H1 (cell line): ENCODE results near the gene SMIM17.

Experiments used
- JUND ChIP-seq: IDR thresholded peaks from 2 replicates; pipeline ENCODE4 v1.6.1; 2011; ENCODE audit warnings: mild to moderate bottlenecking, improper control_type of control experiment, low read length
- PHF8 ChIP-seq: fragments of 200-600 bp; sonication (generic); conservative IDR thresholded peaks from 2 replicates; pipeline ENCODE4 v1.7.1; 2012; ENCODE audit warnings: low read depth, mild to moderate bottlenecking, inconsistent platforms, low read length, moderate library complexity
- TCF12 ChIP-seq: IDR thresholded peaks from 2 replicates; pipeline ENCODE4 v1.6.1; 2011; ENCODE audit warnings: low read depth, mild to moderate bottlenecking, low read length

- no peak for TF ChIP-seq JUND
- no peak for TF ChIP-seq TCF12
- TF ChIP-seq PHF8, result no peak
Measured at GRCh38 chr19:56701895-56702294, 58.9 kb downstream of the SMIM17 start.
